Measurements from ENCODE around the gene IBTK. TPM values are rescaled to one million over a fixed set of nuclear protein-coding genes. Genes with fewer than 3 reads are reported as not detected.

IBTK gene
- total and polyA plus RNA-seq, 2 of the 4 experiments (the other 2 are of a cell fraction) = 9.7 to 45.0 TPM

DNA sequence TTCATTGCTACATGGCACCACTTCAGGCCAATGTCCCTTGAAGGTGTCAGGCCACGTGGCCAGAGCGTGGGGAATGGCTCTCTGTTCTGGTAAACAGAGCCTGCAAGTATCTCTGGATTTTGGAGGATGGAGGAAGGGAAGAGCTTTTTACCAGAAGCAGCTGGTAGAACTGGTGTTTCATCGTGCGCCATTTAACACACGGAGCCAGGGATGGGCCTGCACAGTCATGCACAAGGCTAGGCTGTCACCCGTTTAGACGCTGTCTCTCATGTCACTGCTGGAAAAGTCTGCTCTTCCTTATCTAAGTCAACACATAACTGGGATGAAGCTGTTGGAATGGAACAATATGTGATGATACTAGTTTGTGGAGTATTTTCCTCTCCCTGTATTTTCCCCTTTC, 123.9 kb downstream of the IBTK start:
- Histone ChIP-seq H3K4me1 (ENCODE audit: control insufficient read depth, insufficient read depth, low read length) (no peaks in the 10 kb centered on the region), H4K20me1 (ENCODE audit: insufficient read depth, low read length) (no peaks in the 10 kb centered on the region), H4K8ac (ENCODE audit: low read depth in 2 of 2, low read length in 2 of 2) (no peak overlapping the region), H2AK9ac (replicated peaks; ENCODE audit: low read depth, low read length, poor library complexity) (no peak overlapping the region), H3K9me1 (ENCODE audit: insufficient read depth, low read length) (no peaks in the 10 kb centered on the region), H3K27ac (ENCODE audit: insufficient read depth, low read length) (no peak overlapping the region), H3K4me2 (ENCODE audit: low read depth, low read length) (no peak overlapping the region), H3K36me3 (ENCODE audit: control insufficient read depth, insufficient read depth, low read length) (no peaks in the 10 kb centered on the region), H3K23ac (ENCODE audit: low read depth, low read length) (no peak overlapping the region), H3K14ac (replicated peaks; ENCODE audit: low read depth, low read length) (no peak overlapping the region), H2AK5ac (ENCODE audit: low read depth, low read length) (no peak overlapping the region), H4K91ac (ENCODE audit: insufficient read depth, low read depth, low read length) (no peak overlapping the region), H3K27me3 (ENCODE audit: control insufficient read depth, insufficient read depth, low read length) (peaks cover 2% of the 10 kb centered on the region; the same call in 1 of the 2 replicates), H4K5ac (ENCODE audit: low read depth, low read length) (no peak overlapping the region), H3K18ac (ENCODE audit: low read depth, low read length) (no peak overlapping the region), H3K79me1 (ENCODE audit: low read depth in 1 of 2, low read length in 2 of 2) (no peaks in the 10 kb centered on the region), H3K56ac (ENCODE audit: extremely low read depth, insufficient read depth, low read length) (no peak overlapping the region), H2BK120ac (ENCODE audit: low read depth, low read length) (no peak overlapping the region), H2BK15ac (ENCODE audit: low read depth, low read length) (no peak overlapping the region), H3K4ac (ENCODE audit: low read depth, low read length) (no peak overlapping the region), H2BK5ac (ENCODE audit: low read depth, low read length, poor library complexity, severe bottlenecking) (no peak overlapping the region), H3K9ac (ENCODE audit: low read depth, low read length) (no peak overlapping the region), H3K4me3 (ENCODE audit: insufficient read depth, low read depth, low read length) (no peak overlapping the region), H2BK20ac (ENCODE audit: low read depth, low read length) (no peak overlapping the region), H2AFZ (replicated peaks; ENCODE audit: low read length, poor library complexity) (no peak overlapping the region), H3K9me3 (ENCODE audit: control insufficient read depth, insufficient read depth, low read length) (no peaks in the 10 kb centered on the region)
- no peak for ATAC-seq (ENCODE audit: low read depth)
- intact Hi-C loops (cut with micrococcal nuclease) = no loop called here
- BruUV-seq (replicated peaks) = no TSS peak
- in situ Hi-C loops (cut with MboI; ENCODE audit: low sequenced_read_pairs) = no loop called here
- no peak for TF ChIP-seq MXI1 (IDR thresholded peaks at IDR 0.05; ENCODE audit: borderline replicate concordance, low read depth, low read length)
- TF ChIP-seq CHD1 (IDR thresholded peaks at IDR 0.05; ENCODE audit: low read depth, low read length) = no peak
- TF ChIP-seq BHLHE40 (IDR thresholded peaks at IDR 0.05; ENCODE audit: low read depth, low read length) = no peak
- WGBS, 2 experiments (ENCODE audit: extremely low coverage in 2 of 2, insufficient read length in 1 of 2) = no CpG with 5 or more reads among the region's 7 CpGs
- CTCF ChIA-PET = no interaction called here
- DNase-seq = no peak
- dilution Hi-C loops (cut with HindIII; ENCODE audit: low sequenced_read_pairs, unreplicated experiment) = no loop called here
- POLR2A ChIA-PET (ENCODE audit: unreplicated experiment) = no interaction called here

Small RNA genes within 50 kb of the gene (microRNA-seq; reads per million reads assigned to microRNA genes)
- not detected for gene RNU6-130P (ENCODE audit: insufficient read depth, insufficient read length)

Small RNA genes within 50 kb of the gene (small RNA-seq; reads per million reads assigned to genes)
- 0 reads per million in 5 experiments for gene RNU6-130P

Other genes starting within 250 kb of the IBTK start
- gene TPBG, start 116.1 kb upstream of the IBTK start, total RNA-seq (2012; rRNA removed) = 19.7 and 20.0 TPM in 2 replicates
- 71.7 and 75.6 TPM in 2 replicates for gene TPBG, start 116.1 kb upstream of the IBTK start, polyA plus RNA-seq (2012; rRNA removed)

All from IMR-90 (cell line).